Stimulated activated CD8-positive, alpha-beta memory T cell treated with anti-CD3 and anti-CD28 coated beads, Interleukin-15, amount 100 ng/mL, for 24 hours (primary cell): ENCODE measurements around the gene TEX19.
"Not testable (repeated sequence)": the region's sequence is repeated elsewhere in the genome, so short reads cannot be mapped to it uniquely, and the experiment has no call there.

Experiments
- DNase-seq: peaks from one replicate; pipeline ENCODE4 v3.0.0-alpha.2; 2020; ENCODE audit warnings: low read depth

TEX19 gene

DNA sequence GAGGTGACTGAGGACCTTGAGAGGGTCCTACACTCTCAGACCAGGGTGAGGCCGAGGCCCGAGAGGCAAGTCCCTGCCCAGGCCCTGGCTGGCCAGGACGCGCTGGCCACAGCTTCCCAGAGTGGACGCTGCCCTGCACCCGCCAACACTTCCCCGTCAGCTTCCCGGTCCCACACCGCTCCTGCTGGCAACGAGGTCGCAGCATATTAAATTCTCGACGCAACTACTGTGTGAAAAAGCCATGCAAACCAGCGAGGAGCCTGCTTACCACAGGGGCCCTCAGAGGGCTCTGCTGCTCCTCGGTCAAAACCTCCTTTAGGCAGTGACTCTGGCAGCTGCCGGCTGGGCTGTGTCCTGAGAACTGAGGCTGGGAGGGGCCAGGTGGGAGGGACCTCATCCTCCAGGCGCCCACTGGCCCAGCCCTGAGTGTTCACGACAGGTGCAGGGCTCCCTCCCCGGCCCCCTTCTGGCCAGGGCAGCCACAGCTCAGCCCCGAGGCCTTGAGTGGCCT lies 2.1 kb upstream of the TEX19 start:
- no peak for DNase-seq

DNA sequence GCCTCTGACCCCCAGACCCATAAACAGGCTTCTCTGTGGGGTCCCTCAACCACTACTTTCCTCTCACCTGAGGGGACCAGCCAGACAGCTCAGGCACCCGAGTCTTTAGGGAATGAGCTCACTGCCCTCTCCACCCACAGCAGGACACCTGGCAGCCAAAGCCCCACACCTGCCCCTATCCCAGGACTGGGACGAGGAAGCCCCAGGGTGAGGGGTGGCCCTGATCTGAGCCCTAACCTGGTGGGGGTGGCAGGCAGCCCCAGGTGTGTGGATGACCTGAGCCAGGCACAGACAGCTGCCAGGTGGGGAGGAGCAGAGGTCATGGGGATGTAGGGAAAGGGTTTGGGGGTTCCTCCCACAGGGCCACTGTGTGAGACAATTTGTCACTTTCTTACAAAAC lies 1.7 kb upstream of the TEX19 start:
- no peak for DNase-seq

DNA sequence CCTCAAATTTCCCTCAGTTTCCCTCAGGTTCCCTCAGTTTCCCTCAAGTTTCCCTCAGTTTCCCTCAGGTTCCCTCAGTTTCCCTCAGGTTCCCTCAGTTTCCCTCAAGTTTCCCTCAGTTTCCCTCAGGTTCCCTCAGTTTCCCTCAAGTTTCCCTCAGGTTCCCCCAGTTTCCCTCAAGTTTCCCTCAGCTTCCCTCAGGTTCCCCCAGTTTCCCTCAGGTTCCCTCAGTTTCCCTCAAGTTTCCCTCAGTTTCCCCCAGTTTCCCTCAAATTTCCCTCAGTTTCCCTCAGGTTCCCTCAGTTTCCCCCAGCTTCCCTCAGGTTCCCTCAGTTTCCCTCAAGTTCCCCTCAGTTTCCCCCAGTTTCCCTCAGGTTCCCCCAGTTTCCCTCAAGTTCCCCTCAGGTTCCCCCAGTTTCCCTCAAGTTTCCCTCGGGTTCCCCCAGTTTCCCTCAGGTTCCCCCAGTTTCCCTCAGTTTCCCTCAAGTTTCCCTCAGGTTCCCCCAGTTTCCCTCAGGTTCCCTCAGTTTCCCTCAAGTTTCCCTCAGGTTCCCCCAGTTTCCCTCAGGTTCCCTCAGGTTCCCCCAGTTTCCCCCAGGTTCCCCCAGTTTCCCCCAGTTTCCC lies 516 bp downstream of the TEX19 start:
- DNase-seq, result not testable (repeated sequence)

DNA sequence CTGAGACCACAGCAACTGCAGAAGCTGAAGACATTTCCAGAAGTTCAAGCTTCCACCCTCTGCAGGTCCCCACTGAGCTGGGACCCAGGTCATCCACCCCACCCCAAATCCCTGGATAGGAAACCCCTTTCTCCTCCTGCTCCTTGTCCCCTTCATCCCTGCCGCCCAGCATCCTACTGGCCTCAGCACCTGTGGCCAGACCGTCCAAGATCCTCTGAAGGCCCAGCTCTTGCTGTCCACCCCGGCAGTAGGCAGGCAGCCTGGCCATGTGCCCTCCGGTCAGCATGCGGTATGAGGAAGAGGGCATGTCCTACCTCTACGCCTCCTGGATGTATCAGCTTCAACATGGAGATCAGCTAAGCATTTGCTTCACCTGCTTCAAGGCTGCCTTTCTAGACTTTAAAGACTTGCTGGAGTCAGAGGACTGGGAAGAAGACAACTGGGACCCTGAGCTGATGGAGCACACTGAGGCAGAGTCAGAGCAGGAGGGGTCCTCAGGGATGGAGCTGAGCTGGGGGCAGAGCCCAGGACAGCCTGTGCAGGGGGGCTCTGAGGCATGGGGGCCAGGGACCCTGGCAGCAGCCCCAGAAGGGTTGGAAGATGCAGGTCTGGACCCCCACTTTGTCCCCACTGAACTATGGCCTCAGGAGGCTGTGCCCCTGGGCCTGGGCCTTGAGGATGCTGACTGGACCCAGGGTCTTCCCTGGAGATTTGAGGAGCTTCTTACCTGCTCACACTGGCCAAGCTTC lies 3.0 kb downstream of the TEX19 start:
- DNase-seq, result no peak

DNA sequence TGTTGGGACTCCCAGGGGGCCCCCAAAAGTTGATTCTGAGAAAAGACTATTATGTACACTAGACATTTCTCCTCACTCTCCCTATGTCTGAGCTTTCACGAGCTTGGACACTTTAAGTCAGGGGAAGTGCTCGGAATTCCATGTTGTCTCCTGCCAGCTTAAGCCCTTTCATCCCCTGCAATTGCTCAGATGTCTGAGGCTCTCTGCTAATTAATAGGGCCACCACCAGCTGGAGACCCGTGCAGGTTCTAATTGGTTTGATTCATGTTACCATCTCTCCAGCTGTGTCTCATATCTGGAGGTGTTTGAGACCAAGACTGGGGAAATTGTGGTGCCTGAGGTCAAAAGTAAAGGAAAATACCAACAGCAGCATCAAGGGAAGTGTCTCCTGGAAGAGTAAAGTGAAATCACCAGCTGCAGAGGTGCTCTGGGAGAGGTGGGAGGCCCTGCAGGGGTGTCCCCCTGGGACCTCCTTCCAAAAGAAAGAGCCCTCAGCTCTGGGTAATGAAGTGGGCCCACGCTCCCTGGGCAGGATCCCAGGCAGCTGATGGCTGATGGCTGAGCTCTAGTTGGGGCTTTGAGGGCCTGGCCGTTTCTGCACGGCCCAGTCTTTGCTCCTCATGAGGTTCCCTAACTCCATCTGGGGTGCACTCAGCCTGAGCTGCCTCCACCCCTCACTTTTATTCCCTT lies 6.7 kb downstream of the TEX19 start:
- no peak for DNase-seq

DNA sequence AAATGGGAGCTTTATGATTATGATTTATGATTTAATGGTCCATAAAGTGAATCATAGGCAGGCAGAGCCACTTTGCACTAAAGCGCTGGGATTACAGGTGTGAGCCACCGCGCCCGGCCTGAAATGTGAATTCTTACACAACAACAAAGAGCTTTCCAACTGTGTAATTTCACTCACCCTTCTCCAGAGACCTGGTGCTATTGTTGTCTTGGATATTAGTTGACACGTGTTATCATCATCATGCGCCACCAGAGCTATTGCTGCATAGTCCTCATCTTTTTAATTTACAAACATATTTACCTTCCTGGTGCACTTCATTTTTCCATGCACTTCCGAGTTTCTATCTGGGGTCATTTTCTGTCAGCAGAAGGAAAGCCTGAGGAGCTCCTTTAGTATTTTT lies 7.7 kb downstream of the TEX19 start:
- DNase-seq, result no peak

DNA sequence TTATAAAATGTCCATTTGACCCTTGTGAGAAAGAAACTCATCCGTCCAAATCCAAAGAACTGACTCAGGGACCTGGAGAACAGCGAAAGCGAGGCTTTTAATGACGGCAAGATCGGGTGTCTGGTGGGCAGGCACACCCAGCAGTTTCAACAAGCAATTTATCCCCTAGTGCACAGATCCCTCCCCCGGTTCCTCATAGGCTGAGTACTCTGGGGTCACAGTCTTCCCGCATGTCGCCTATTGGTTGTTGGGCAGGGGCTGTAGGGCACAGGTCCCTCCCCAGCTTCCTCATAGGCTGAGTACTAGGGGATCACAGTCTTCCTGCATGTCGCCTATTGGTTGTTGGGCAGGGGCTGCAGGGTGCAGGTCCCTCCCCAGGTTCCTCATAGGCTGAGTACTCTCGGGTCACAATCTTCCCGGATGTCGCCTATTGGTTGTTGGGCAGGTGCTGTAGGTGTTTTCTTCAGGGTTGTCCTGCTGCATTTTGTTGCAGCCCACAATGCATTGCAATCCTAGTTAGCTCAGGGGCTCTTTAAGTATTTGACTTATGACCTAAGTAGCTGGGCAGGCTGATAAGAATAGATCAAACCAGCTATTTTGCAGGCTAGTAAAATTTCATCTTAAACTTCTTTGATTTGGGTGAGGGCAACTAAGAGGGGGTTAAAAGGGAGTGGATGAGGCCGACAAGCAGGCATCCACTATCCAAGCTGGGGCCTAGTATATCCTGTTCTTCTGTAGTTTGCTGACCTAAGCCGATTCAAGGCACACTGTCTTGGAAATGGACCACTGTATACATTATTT lies 8.9 kb downstream of the TEX19 start:
- no peak for DNase-seq

DNA sequence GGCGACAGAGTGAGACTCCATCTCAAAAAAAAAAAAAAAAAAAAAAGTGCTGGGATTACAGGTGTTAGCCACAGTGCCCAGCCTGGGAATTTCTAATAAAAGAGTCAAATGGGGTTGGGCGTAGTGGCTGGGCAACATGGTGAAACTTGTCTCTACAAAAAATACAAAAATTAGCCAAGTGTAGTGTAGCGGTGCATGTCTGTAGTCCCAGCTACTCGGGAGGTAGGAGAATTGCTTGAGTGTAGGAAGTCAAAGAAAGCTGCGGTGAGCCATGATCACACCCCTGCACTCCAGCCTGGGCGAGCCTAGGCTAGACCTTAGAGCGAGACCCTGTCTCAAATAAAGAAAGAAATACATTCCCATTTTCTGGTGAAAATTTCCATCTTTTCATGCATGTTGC lies 10.2 kb downstream of the TEX19 start:
- no peak for DNase-seq

DNA sequence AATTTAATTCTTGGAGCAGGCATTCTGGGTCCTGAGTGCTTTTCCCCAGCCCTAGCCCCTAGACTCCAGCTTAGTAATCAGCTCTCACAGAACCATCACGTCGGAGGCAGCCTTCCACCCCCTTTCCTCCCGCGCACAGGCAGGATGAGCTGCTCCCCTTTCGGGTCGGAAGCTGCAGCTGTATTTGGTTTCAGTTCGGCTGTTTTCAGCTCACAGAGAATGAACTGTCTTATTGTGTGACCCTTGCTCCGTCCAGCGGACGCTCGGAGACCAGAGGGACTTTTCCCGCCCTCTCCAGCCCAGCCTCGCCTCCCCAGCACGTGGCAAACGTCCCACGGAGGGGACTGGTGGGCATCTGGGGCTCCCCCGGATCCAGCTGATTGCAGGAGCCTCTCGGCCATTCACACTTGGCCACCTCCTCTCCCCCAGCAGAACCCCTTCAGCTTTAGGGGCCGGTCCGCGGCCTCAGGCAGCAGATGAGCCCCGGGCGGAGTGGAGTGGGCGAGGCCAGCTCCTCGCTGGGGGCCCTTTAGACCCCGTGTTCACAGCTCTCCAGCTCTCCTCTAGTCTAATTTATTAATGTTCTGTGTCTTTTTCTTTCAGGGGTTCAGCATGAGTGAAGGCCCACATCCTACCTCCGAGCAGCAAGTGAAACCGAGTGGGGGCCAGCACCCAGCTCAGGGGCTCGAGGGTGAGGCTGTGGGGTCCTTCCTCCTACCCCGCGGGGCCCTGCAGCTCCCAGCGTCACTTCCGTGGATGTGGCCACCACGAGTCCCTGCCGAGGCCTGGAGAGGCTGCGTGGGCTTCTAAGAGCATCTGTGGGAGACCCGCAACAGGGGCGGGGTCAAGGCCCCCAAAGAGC lies 11.7 kb downstream of the TEX19 start:
- no peak for DNase-seq

DNA sequence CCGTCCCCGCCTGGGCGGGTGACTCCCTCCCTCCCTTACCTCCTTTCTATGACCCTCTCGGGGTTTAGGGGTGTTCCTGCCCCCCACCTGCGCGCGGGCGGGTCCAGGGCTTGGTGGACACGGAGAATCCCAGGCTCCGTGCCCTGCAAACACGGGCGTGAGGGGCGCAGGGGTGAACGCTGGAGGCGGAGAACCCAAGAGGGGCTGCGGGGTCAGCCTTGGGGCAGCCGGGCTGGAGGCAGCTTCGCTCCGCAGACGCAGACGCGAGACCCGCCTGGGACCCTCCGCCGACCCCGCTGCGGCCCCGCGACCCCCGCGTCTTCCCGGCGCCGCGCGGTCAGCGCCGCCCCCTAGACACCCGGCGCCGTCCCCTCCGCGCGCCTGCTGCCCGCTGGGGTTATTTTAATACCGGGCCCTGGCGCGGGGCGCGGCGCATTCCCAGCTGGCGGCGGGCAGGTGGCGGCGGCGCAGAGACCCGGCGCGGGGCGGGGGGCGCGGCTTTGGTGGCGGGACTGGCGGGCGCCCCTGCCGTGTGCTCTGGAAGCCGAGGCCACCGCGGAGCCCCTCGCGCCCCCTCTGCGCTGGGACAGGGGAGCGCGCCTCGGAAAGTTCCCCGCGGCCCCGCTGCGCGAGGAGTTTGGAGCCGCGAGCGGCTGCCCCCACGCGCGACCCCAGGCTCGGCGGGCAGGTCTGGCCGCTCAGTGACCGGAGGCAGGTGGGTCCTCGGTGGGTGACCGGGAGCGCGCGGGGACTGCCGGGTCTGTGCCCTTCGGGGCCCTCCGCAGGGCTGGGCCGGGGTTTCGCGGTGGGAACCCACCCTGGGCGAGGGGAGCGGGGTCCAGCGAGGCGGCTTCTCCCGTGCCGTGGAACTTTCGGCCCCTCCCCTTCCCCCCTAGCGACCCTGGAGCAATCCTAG lies 12.5 kb downstream of the TEX19 start, which contains the start of gene UTS2R:
Gene UTS2R, plus strand, starts transcription at position 433 of the 916 bp plus-strand sequence. CDS start 2,560 bp downstream, outside the sequence.
- DNase-seq, result no peak

DNA sequence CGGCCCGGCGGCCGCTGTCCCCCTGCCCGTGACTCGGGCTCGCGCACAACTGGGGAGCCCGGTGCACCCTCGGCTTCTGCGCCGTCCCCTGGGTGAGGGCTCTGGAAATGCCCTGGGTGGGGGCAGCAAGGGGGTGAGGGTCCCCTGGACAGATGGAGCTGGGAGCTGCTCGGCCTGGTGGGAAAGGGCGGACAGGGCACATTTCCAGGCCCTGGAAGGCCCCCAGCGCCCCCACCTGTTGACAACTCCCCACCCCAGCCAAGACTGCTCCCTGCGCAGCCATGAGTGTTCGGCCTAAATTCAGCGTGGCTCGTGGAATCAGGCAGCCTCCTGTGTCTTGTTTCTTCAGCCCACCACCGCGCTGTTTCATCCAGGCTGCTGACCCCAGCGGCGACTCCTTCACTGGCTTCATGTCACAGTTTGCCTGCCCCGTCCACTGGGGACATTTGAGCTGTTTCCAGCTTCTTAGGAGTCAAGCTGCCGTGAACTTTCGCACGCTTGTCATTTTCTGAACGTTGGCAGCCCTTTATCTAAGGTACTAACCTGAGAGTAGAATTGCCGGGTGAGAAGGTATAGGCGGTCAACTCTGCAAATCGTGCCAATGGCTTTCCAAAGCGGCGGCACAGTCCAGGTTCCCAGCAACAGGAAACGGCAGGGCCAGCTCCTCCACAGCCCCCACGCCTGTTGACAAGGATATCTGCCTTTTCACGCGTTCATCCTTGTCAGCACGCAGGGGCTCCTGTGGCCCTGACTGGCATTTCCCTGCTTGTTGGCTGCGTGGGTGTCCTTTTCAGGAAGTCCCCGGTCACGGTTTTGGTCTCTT lies 13.4 kb downstream of the TEX19 start:
- no peak for DNase-seq

DNA sequence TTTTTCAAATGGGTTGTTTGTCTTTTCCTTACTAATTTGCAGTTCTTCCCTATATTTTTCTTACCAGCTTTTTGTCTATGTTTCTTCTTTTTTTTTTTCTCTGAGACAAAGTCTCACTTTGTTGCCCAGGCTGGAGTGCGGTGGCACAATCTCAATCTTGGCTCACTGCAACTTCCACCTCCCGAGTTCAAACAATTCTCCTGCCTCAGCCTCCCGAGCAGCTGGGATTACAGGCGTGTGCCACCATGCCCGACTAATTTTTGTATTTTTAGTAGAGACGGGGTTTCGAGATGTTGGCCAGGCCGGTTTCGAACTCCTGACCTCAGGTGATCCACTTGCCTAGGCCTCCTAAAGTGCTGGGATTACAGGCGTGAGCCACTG lies 14.0 kb downstream of the TEX19 start:
- DNase-seq, result not testable (repeated sequence)

DNA sequence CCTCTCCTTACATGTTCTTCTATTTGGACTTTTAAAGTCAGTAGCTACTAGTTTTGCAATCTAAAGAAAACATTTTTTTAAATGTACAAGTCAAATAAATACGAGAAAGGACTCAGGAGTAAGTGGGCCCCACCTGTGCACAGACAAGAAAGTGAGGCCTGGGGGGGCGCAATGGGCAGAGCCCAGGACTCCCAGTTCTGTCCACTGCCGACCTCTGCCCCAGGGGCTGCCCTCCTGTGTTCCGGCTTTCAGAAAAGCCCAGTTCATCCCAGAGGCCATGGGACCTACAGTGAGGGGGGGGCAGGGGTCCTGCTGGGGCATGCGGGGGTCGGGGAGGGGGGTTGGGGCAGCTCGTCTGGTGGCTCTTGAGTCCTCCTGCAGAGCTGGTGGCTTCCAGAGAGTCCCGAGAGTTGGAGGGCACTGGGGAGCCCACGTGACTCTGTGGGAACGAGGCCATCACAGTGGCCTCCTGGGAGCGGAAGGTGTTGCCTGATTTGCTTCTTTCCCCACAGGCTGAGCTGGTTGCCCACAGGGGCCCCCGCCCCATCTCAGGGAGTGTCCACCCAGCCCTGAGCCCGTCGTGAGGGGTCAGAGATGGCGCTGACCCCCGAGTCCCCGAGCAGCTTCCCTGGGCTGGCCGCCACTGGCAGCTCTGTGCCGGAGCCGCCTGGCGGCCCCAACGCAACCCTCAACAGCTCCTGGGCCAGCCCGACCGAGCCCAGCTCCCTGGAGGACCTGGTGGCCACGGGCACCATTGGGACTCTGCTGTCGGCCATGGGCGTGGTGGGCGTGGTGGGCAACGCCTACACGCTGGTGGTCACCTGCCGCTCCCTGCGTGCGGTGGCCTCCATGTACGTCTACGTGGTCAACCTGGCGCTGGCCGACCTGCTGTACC lies 14.9 kb downstream of the TEX19 start:
- DNase-seq, result no peak

DNA sequence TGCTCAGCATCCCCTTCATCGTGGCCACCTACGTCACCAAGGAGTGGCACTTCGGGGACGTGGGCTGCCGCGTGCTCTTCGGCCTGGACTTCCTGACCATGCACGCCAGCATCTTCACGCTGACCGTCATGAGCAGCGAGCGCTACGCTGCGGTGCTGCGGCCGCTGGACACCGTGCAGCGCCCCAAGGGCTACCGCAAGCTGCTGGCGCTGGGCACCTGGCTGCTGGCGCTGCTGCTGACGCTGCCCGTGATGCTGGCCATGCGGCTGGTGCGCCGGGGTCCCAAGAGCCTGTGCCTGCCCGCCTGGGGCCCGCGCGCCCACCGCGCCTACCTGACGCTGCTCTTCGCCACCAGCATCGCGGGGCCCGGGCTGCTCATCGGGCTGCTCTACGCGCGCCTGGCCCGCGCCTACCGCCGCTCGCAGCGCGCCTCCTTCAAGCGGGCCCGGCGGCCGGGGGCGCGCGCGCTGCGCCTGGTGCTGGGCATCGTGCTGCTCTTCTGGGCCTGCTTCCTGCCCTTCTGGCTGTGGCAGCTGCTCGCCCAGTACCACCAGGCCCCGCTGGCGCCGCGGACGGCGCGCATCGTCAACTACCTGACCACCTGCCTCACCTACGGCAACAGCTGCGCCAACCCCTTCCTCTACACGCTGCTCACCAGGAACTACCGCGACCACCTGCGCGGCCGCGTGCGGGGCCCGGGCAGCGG lies 15.7 kb downstream of the TEX19 start:
- no peak for DNase-seq

DNA sequence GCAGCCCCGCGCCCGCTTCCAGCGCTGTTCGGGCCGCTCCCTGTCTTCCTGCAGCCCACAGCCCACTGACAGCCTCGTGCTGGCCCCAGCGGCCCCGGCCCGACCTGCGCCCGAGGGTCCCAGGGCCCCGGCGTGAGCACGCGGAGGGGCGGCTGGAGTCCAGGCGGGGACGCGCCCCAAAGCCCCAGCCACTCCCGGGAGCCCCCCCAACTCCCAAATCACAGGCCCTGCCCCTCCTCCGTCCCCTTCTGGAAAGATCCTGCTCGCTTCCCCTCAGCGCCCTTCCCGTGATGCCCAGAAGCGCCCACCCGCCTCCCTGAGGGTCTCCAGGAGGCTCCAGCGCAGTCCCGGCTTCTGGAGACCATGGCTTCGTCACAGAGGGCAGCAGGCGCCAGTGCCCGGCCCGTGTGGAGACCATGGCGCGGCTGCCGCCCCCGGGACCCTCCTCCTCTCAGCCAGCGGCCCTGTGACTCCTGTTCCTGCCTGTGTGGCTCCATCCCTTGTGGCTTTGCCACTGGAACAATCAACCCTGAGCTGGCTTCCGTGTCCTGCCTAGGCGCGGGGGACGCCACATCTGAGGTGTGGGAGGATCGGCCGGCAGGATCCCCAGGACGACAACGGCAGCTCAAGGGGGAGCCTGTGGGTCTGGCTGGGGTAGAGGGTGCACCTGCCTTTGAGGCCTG lies 16.5 kb downstream of the TEX19 start:
- DNase-seq, result no peak

DNA sequence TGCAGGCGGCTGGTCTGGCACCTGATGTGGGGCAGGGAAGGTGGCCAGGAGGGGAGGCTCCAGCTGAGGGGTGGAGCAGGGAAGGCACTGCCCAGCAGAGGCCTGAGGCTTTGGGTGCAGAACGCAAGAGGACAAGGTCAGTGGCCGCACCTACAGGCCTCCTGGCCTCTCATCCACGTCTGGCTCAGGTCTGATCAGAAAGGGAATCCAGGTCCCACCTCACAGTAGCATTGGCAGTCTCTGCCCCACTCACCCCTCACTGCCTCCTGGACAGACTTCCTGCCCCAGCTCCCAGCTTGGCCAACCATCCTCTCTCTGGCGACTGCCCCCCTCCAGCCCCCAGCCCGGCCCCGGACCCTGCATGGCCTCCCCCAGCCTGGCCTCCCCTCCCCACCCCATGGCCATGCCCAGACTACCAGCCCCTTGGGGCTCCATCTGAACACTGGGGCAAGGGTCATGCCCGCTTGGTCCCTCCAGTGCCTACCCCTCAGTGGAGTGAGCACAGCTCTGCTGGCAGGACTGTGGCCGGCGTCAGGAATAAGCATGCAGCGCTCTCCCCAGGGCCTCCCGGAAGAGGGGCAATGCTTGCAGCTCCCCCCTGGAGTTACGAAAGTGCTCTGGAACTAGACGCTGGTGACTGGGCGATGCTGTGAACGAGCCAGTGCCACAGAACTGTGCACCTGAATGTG lies 17.1 kb downstream of the TEX19 start:
- DNase-seq, result no peak
